Chondrocyte (in vitro differentiated cells): Measurements from ENCODE around the gene TRPM8. TPM values are rescaled to one million over a fixed set of nuclear protein-coding genes. Genes with fewer than 3 reads are reported as not detected.

Source experiments
- DNase-seq: peaks from one replicate; pipeline ENCODE4 v3.0.0; 2021; ENCODE audit warnings: mixed read lengths, low spot score
- H3K27ac Mint-ChIP-seq: one replicate; pipeline ENCODE4 v1.8.0; 2021; ENCODE audit warnings: mild to moderate bottlenecking, moderate library complexity, mixed read lengths; ENCODE audit not compliant: unreplicated experiment
- H3K27me3 Mint-ChIP-seq: 2 replicates; pipeline ENCODE4 v1.8.0; 2021; ENCODE audit warnings: low read depth, mixed read lengths
- H3K36me3 Mint-ChIP-seq: 2 replicates; pipeline ENCODE4 v1.8.0; 2021; ENCODE audit warnings: low read depth, mixed read lengths
- H3K4me1 Mint-ChIP-seq: 2 replicates; pipeline ENCODE4 v1.8.0; 2021; ENCODE audit warnings: low read depth, mild to moderate bottlenecking, mixed read lengths
- H3K4me3 Mint-ChIP-seq: one replicate; pipeline ENCODE4 v1.8.0; 2021; ENCODE audit warnings: mild to moderate bottlenecking, moderate library complexity, mixed read lengths; ENCODE audit not compliant: unreplicated experiment
- H3K9me3 Mint-ChIP-seq: 2 replicates; pipeline ENCODE4 v1.8.0; 2021; ENCODE audit warnings: low read depth, mixed read lengths
- CTCF ChIP-seq: fragments of 200-600 bp; sonication (generic); IDR thresholded peaks from 2 replicates; pipeline ENCODE4 v1.5.0; 2021; ENCODE audit warnings: antibody characterized with exemption, mild to moderate bottlenecking, moderate library complexity
- total RNA-seq: library from RNA; stranded (reverse); gene quantifications from 3 replicates; pipeline ENCODE4 v1.2.1, GENCODE V29; 2021

TRPM8 gene
- total RNA-seq, 1 donor from 2014 or later: 0.15 TPM

DNA sequence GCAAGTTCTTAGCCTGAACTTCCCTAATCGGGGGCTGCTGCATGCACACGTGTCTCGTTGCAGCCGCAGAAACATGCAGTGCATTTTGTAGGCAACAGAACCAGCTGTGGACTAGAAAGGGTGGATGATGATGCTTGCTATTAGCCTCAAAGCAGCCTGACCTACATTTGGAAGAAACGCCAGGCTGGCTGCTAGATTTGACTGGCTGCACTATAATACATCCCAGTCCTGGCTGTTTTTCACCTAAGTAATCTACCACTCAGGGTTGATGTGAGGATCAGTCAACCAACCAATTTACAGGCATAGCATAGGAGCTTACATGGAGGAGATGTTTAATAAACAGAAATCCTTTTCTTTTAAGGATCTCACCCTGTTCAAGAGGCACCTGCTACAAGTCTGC, 77.0 kb downstream of the TRPM8 start:
- Mint-ChIP-seq H3K4me1 (peaks cover 10% of the 10 kb centered on the region), H3K27ac (no peak overlapping the region), H3K27me3 (no peaks in the 10 kb centered on the region), H3K36me3 (no peaks in the 10 kb centered on the region), H3K4me3 (no peak overlapping the region), H3K9me3 (no peaks in the 10 kb centered on the region)
- TF ChIP-seq CTCF: no peak
- DNase-seq: no peak

DNA sequence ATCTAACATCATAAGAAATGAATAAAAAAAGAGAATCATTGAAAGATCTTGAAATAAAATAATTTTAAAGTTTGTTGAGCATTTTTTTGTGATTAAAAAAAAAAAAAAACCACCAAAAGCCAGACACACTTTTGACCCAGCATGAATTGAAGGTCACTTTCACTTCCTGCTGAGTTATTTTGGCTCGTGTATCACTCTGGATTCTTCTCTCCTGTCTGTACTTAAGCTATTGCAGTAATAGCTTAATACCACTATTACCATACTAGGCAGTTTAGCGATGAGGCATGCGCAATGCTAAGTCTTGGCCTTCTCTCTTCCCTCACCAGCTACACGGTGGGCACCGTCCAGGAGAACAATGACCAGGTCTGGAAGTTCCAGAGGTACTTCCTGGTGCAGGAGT, 78.8 kb downstream of the TRPM8 start:
- no peaks in the 10 kb centered on the region for H3K36me3 Mint-ChIP-seq
- H3K9me3 Mint-ChIP-seq: no peaks in the 10 kb centered on the region
- no peaks in the 10 kb centered on the region for H3K27me3 Mint-ChIP-seq
- peaks cover 10% of the 10 kb centered on the region for H3K4me1 Mint-ChIP-seq
- no peak for DNase-seq
- no peak overlapping the region for H3K27ac Mint-ChIP-seq
- H3K4me3 Mint-ChIP-seq: no peak overlapping the region
- no peak for TF ChIP-seq CTCF

- H3K4me1 Mint-ChIP-seq: peaks cover 15% of the 10 kb centered on the region
- no peaks in the 10 kb centered on the region for H3K27me3 Mint-ChIP-seq
- DNase-seq: no peak
- H3K9me3 Mint-ChIP-seq: no peaks in the 10 kb centered on the region
- H3K4me3 Mint-ChIP-seq: no peak overlapping the region
- no peak overlapping the region for H3K27ac Mint-ChIP-seq
- no peaks in the 10 kb centered on the region for H3K36me3 Mint-ChIP-seq
- TF ChIP-seq CTCF: no peak
These were observed 79.3 kb downstream of the TRPM8 start for GRCh38 chr2:233996461-233996860.

DNA sequence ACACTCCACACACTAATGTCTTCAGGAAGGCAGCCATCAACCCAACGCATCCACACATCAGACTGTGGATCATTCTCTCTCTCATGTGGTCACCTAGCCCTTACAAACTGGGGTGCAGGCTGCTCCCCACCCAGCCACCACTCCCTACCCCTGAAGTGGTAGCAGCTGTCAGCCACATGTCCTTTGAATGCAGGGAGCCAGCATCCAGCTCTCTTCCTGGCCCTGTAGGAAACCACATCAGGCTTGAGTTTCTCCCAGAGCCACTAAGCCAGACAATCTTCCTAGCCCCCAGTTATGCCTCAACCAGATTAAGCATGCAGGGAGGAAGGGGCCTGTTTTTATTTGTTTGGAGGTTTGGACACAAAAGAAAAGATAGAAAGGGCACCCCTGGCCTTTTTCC, 80.5 kb downstream of the TRPM8 start:
- no peak overlapping the region for H3K4me3 Mint-ChIP-seq
- no peaks in the 10 kb centered on the region for H3K9me3 Mint-ChIP-seq
- TF ChIP-seq CTCF: no peak
- peaks cover 18% of the 10 kb centered on the region for H3K4me1 Mint-ChIP-seq
- no peak for DNase-seq
- H3K36me3 Mint-ChIP-seq: no peaks in the 10 kb centered on the region
- H3K27me3 Mint-ChIP-seq: no peaks in the 10 kb centered on the region
- no peak overlapping the region for H3K27ac Mint-ChIP-seq

DNA sequence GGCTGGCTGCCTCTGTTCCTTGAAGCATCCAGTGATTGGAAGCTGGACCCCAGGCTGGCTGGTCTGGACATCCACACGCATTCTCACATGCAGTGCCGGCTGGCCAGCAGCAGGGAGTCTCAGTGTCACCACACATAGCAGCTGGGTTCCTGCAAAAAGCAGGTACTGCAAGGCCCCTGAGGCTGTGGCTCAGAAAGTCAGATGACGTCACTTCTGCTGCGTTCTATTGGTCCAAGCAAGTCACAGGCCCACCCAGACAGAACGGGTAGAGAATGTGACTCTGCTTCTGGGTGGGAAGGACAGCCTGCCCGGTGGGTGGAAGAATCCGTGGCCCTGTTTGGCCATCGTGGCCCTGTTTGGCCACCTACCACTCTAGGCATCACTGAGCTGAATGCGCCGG, 82.0 kb downstream of the TRPM8 start:
- H3K36me3 Mint-ChIP-seq: no peaks in the 10 kb centered on the region
- no peaks in the 10 kb centered on the region for H3K9me3 Mint-ChIP-seq
- H3K4me1 Mint-ChIP-seq: peaks cover 29% of the 10 kb centered on the region
- H3K27me3 Mint-ChIP-seq: no peaks in the 10 kb centered on the region
- no peak for TF ChIP-seq CTCF
- DNase-seq: no peak
- H3K27ac Mint-ChIP-seq: no peak overlapping the region
- no peak overlapping the region for H3K4me3 Mint-ChIP-seq
